A673 (cell line): Measurements from ENCODE around the gene ANK3.

ENCODE experiments used
- EZH2 ChIP-seq: fragments of 200-600 bp; sonication (generic); IDR thresholded peaks from 2 replicates; pipeline ENCODE4 v1.6.1; 2017; ENCODE audit warnings: borderline replicate concordance, low read depth, mild to moderate bottlenecking, mixed read lengths, antibody characterized with exemption, low read length; ENCODE audit not compliant: poor library complexity, severe bottlenecking
- TF ChIP-seq, protein P1 (sequence below): fragments of 300-800, 200-600 bp; sonication (generic); conservative IDR thresholded peaks from 2 replicates; pipeline ENCODE4 v1.5.1; 2017; ENCODE audit warnings: low read depth, mild to moderate bottlenecking, antibody characterized with exemption, low read length, moderate library complexity, mixed read lengths

DNA sequence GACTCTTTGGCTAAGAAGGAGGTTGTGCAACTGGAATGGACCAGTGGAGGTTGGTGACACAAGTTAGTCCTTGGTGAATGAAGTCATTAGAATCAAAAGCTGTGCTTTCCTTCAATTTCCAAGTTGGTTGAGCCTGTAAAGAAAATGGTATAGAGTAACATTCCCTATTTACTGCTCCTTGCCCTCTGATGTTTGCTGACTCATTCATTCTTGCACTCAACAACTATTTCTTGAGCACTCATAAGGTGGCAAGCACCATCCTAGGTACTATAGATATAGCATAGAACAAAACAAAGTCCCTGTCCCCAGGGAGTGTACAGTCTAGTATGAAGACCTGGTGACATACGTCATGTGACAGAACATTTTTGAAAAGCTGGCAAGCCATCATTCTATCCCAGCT, 364.4 kb downstream of the ANK3 start:
- TF ChIP-seq, protein P1, sequence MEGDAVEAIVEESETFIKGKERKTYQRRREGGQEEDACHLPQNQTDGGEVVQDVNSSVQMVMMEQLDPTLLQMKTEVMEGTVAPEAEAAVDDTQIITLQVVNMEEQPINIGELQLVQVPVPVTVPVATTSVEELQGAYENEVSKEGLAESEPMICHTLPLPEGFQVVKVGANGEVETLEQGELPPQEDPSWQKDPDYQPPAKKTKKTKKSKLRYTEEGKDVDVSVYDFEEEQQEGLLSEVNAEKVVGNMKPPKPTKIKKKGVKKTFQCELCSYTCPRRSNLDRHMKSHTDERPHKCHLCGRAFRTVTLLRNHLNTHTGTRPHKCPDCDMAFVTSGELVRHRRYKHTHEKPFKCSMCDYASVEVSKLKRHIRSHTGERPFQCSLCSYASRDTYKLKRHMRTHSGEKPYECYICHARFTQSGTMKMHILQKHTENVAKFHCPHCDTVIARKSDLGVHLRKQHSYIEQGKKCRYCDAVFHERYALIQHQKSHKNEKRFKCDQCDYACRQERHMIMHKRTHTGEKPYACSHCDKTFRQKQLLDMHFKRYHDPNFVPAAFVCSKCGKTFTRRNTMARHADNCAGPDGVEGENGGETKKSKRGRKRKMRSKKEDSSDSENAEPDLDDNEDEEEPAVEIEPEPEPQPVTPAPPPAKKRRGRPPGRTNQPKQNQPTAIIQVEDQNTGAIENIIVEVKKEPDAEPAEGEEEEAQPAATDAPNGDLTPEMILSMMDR, result no peak
- TF ChIP-seq EZH2, result no peak
